PC-9 (cell line): ENCODE measurements around the gene ZNF316.

Experiments used
- CTCF ChIP-seq: fragments of 200-600 bp; sonication (generic); conservative IDR thresholded peaks from 2 replicates; pipeline ENCODE4 v1.6.1; 2017; ENCODE audit warnings: mixed run types, antibody characterized with exemption, mild to moderate bottlenecking, moderate library complexity
- EZH2 ChIP-seq: fragments of 200-600 bp; sonication (generic); IDR thresholded peaks from 2 replicates; pipeline ENCODE4 v1.8.0; 2017; ENCODE audit warnings: antibody characterized with exemption, low read depth

DNA sequence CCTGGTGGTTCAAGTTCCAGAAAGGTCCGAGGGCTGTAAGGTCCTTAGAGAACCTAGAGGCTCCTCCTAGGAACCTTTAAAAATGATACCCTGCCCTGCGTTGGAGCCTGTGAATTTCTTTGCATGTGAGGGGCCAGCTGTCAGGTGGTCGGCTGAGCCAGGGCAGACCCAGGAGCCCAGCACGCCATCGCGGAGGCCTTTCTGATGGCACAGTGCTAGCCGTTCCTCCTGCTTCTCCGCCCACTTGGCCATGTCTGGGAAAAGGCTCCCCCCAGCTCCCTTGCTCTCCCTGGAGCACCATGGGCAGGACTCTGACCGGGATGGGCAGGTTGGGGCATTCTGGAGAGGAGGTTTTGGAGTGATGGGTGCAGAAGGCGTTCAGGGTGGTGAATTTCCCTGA lies 7.6 kb downstream of the ZNF316 start:
- TF ChIP-seq CTCF (no peak), EZH2 (no peak)
